GM21737 (cell line): ENCODE measurements around the gene IL12RB2.
"Not testable (repeated sequence)": the region's sequence is repeated elsewhere in the genome, so short reads cannot be mapped to it uniquely, and the experiment has no call there.

Source experiments
- ATAC-seq: cut with Tn5 transposase; IDR thresholded peaks from one replicate; pipeline ENCODE4 v1.9.1; 2021; ENCODE audit warnings: mild to moderate bottlenecking, moderate library complexity; ENCODE audit not compliant: unreplicated experiment

The IL12RB2 gene

DNA sequence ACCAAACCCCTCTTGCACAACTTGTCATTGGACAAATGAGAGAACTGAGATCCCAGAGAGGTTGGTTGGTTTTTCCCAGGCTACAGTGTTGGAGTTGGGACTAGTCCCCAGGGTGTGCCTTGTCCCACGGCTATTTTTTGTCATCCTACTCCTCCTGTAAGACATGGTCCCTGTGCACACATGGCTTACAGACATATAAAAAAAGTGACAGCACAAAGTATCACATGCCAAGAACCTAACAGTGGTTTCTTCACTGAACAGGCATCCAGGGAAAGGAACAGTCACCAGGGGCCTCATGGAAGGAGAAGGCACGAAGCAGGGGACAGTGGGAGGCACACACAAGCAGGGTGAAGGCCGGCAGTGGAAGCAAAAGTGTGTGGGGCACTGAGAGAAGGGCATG, 86.1 kb downstream of the IL12RB2 start:
- ATAC-seq = no peak

DNA sequence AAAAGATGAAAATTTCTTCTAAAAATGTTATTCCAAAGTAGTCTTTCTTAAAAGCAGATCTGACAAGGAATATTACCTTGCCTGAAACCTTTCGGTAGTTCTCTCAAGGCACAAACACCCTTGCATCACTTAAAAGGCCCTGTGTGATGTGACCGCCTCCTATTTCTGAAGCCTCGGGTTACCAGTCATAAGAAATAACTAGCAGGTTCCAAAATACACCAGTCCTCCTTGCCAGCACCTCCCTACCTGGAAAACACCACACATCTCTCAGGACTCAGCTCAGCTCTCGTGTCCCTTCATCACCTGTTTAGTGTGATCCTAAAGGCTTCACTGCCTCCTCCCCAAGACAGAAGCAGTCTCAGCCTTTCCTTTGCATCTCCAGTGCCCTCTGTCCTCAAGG, 86.9 kb downstream of the IL12RB2 start:
- ATAC-seq = no peak

DNA sequence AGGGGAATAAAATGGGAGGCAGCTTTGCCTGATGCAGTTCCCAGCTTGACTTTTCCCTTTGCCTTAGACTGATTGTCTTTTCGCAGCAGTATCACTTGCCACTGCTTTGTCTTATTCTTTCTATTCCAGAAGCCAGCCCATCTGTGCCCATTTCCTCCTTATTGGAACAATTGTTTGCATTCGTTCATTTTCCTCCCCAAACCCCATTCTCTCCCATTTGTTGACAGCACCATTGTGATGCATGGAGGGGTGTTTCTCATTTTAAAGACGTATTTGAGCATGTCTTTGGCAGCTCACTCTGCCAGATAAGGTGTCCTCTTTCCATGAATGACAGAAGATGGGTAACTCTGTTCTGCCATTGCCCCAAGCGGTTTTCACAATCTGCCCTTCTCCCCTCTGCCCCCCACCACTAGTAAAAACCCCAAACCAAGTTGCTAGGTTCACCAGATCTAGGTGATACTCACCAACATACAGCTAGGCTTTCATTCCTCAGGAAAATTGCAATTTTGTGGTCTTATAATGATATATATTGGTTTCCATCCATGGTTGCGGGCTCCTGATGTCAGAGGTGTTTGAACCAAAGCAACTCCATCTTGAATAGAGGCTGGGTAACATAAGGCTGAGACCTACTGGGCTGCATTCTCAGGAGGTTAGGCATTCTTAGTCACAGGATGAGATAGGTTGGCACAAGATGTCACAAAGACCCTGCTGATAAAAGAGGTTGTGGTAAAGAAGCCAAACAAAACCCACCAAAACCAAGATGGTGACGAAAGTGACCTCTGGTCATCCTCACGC, 91.7 kb downstream of the IL12RB2 start:
- ATAC-seq = no peak

DNA sequence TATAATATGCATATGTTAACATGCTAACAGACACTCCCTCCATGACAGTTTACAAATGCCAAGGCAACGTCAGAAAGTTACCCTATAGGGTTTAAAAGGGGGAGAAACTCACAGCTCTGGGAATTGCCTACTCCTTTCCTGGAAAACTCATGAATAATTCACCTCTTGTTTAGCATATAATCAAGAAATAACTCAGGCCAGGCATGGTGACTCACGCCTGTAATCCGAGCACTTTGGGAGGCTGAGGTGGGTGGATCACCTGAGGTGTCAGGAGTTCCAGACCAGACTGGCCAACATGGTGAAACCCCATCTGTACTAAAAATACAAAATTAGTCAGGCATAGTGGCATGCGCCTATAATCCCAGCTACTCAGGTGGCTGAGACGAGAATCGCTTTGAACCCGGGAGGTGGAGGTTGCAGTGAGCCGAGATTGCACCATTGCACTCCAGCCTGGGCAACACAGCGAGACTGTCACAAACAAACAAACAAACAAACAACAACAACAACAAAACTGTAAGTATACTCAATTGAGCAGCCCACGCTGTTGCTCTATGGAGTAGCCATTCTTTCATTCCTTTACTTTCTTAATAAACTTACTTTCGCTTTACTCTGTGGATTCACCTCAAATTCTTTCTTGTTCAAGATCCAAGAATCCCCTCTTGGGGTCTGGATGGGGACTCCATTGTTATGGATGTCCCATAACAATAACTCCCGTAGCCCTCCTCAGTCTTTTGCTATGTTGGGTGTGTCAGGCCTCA, 92.5 kb downstream of the IL12RB2 start:
- ATAC-seq = not testable (repeated sequence)

DNA sequence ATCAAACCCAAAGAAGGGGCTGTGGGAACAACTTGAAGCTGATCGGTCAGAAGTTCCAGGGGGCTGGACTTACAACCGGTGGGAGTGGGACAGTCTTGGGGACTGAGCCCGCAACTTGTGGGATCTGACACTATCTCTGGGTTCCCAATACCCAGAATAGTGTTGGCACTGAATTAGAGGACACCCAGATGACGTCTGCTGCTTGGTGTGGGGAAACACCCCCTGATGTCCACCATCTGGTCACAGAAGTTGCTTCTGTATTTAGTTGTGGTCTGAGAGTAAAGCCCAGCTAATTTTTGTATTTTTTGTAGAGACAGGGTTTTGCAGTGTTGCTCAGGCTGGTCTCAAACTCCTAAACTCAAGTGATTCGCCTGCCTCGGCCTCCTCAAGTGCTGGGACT, 93.8 kb downstream of the IL12RB2 start:
- ATAC-seq = no peak

DNA sequence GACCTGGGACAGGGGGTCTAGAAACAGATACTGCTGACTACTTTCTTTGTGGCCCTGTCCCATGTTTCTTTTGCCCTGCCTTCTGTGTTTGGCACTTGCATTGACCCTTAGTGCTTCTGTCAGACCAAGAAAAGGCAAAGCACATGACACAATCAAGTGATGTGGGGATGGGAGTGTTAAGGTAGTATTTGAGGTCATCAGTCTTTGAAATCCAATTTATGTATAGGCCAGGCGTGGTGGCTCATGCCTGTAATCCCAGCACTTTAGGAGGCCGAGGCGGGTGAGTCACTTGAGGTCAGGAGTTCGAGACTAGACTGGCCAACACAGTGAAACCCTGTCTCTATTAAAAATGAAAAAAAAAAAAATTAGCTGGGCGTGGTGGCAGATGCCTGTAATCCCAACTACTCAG, 96.5 kb downstream of the IL12RB2 start:
- no peak for ATAC-seq

DNA sequence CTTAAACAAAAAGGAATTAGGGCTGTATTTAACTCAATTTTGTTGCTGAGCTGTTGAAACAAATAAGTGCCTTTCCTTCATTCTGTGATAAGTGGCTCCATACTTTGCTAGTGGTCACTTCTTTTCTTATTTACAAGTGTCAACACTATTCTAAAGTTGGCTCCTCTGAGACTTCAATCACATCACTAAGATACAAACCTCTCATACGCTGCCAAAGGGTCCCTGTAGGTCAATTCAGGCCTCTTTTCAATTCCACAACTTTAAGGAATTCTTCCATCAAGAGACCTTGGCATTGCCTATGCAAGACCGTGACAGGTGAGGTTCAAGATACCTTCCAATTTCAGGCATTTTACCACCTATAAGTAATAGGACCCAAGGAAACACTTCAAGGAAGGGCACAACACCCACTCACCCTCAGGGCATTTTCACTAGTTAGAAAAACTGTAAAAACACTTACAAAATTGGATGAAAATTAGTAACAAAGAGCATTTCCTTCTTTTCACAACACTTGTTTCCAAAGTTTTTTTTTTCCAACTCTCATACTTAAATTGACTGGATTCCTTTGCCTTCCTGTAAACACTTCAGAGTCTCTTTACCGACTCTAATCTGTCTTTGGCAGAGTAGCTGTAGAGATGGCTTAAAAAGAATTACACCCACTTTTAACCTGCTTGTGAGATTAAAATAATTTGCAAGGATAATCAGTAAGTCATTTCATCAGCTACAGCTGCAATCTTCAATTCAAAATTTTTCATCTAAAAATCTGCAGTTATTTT, 98.0 kb downstream of the IL12RB2 start:
- no peak for ATAC-seq

DNA sequence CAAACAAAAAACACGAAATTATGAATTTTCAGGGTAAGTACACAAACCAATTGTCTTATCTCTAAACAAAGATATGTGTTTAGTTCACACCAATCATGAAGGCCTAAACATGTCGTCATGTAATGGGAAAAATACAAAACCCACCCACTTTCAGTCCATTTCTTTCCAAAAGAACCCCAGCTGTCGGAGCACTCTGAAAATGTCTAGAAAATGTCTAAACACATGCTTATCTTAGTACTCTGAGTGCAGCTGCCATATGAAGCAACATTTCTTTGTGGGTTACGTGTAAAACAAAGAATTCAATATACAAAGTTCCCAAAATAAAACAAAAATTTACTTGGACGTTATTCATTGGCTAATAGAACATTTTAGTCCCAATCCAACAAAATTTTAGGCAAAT, 99.8 kb downstream of the IL12RB2 start:
- no peak for ATAC-seq

DNA sequence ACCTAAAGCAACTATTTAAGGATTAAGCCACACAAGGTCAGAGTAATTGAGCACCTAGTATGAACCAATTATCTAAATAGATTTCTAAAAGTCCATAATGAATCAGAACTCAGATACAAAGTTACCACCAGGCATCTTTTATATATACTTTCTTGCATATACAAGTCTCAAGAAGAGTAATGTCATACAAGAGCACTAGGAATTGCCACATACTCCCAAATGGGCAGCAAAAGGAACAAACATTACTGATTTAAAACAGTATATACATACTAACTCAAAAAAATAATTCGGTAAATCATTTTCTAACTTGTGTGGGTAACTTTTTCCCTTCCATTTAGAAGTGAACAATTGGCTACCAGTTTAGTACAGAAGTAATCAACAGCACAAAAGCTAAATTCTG, 100.5 kb downstream of the IL12RB2 start:
- ATAC-seq = no peak

DNA sequence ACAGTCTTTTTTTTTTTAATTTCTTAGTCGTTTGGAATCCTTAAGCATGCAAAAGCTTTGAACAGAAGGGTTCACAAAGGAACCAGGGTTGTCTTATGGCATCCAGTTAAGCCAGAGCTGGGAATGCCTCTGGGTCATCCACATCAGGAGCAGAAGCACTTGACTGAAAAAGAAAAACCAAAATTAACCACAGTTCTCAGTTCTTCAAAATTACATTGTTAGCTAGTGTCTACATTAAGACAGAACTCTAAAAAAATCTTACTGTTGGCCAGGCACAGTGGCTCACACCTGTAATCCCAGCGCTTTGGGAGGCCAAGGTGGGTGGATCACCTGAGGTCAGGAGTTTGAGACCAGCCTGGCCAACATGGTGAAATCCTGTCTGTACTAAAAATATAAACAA, 105.4 kb downstream of the IL12RB2 start:
- not testable (repeated sequence) for ATAC-seq

DNA sequence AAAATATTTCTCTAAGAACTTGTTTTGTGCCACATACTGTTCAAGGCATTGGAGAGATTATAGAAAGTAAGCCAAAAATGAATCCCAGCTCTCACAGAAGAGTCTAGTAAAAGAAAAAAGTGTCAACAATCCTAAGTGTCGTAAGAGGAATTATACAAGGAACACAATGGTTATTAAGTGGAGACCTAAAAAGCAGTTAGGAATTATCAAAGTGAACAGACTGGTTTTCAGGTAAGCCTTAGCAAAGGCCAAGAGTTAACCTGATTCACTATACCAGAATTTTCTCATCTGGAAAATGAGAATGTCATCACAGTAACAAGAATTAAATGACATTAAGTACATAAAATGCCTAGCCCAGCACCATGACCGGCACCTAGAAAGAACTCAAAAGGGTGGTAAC, 106.9 kb downstream of the IL12RB2 start:
- ATAC-seq = no peak

DNA sequence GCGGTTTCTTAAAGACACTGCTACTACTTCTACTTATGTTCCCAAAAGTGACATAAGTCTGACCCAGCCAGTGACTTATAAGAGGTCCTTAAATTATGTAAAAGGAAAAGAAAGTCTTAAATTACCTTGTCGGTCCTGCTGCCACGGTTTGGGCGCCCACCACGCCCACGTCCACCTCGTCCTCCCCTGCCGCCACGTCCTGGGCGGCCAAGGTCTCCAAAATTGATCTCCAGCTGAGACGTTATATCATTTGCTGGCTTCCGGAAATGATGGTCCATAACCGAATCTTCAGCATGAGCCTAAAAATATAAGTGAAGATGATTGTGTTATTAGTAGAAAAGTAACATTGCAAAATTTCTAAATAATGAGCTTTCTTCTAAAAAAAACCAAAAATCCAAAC, 107.4 kb downstream of the IL12RB2 start:
- no peak for ATAC-seq

DNA sequence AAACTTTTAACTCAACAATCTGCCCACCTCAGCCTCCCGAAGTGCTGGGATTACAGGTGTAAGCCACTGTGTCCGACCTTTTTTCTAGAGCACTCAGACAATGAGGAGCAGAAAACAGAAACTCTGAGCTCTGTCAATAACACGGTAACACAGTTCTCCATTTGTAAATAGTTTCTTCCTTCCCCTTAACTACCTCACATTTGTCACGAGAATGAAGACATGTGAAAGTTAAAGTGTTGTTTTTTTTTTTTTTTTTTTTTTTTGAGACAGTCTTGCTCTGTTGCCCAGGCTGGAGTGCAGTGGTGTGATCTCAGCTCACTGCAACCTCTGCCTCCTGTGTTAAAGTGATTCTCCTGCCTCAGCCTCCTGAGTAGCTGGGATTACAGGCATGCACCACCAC, 110.1 kb downstream of the IL12RB2 start:
- ATAC-seq = not testable (repeated sequence)

DNA sequence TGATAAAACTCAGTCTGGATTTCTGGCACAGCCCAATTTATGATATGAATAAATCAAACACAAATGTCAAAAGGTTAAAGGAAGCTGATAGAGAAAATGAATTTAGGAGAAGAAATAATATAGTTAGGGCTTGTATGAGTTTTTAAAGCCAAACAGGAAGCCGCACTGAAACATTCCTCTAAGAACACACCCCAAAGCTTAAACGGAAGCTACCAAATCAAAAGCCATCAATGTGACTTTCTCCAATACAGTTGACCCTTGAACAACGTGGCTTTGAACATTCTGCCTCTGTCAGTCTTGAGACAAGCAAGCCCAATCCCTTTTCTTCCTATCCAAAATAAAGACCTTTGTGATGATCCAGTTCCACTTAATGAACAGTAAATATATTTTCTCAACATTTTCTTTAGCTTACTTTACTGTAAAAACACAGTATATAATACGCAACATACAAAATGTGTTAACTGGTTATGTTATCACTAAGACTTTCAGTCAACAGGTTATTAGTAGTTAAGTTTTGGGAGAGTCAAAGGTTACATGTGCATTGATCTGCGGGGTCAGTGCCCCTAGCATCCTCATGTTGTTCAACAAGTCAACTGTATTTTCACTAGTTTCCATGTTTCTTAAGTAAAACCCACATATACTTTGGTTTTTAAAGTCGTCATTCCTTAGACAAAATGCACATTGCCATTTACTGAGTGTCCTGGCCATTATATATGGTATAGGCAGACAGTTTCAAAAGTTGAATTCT, 111.3 kb downstream of the IL12RB2 start:
- ATAC-seq = no peak

DNA sequence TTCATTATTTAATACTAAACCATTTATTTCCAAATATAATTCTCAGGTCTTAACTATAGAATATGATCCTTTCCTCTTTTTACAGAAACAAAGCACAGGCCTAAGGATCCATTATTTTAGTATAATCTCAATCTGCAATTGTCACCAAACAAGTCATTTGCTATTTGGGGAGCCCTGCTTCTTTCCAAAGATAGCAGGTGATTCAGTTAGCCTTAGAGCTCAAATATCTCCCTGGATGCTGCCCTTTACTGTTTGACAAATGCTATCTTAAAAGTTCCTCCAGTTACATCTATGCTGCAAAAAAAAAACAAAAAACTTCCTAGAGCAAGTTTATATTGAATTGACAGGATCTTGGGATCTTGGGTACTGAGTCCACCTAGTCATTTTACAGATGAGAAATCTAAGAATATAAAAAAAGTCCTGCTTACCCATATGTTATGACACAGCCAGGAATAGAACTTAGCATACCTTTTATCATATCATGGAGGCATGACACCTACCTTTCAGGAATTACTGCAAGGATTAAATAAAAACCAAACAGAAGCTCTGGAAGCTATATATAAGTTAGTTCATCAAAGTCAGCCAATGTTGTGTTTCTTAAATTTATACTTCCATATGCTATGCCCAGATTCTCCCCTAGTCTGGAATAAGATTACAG, 113.3 kb downstream of the IL12RB2 start:
- no peak for ATAC-seq

DNA sequence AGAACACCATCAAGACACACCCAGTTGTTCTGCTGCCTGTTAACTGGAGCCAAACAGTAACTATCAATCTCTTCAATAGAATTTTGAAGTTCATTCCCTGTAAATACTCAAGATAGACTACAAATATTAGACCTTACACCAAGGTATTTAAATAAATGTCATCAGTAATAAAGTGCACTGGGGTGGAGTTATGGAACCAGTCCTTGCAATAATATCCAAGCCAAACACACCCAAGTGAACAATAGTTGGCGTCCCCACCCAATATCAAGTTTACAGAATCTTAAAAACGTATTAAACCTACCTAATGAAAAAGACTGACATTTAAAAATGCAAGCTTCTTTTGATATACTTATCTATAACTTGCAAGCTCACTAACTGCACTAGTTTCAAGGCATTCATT, 119.8 kb downstream of the IL12RB2 start:
- no peak for ATAC-seq

DNA sequence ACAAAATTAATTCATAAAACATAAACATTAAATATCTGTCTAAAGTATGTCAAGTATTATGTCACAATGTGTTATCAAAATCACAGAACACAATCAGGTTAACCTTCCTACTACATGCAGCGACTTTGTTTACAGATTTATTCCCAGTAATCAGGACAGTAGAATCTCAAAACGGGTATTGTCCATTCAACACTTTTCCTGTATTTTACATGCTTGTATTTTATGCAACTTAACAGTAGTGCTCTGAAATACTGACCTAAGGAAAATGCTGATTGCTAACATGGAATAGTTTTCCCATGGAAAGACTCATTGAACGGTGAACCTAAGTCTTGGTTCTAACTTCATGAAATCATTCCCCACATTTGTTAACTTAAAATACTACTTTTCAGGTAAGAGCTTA, 120.3 kb downstream of the IL12RB2 start:
- ATAC-seq = no peak

DNA sequence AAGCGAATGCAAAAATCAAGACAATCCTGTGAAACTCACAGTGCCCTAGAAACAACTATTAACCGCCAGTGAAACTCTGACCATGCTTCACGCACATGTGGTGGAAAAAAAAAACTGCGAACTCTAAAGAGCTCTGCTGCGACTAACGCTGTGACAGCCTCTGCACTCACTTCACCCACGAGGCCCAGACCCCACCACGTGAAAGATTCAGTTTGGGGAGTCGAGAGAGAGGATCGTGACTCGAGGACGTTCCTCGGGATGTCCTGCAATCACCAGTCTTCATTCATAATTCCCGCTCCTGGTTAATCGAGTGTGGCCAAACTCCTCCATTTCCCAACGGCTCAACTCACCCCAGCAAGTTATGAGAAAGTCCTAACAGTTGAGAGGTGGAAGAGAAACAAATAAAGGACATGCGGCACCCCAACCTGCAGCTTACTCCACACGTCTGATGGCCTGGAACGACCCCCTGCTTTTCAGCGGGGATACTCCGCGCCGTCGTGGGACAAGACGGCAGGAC, 121.4 kb downstream of the IL12RB2 start:
- no peak for ATAC-seq

DNA sequence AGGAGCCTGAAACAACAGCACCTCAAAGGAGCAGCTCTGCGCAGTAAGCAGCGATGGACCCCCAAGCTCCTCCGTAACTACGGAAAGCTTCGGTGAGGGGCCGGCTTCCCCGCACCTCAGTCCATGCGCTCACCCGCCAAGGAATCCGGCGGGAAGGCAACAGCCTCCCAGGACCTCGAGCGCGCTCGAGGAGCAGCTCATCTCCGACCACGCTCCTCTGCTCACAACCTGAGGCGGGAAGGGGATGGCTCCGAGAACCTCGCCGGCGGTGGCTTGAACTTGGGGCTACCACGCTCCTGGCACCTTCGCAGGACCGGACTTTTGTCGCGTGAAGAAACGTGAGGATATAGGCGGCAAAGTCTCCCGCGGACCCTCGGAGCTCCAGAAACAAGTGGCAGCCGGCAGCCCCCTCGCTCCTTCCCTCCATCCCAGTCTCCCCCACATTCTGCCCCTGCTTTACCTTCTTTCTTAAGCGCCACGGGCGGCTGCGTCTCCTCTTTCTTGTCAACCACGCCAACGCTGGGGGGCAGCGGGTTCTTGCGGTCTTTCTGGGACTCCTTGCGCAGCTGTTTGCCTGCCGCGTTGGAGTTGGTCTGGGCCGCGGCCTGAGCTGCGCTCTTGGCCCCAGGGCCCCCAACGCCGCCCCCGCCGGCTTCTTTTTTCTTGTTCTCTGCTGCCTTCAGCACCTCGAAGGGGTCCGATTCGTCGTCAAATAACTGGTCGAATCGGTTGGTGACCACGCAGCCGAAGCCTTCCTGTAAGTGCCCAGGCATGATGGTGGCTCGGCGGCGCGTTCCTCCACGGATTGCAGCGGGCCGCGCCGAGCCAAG, 122.1 kb downstream of the IL12RB2 start:
- ATAC-seq = peak; percentile 1
